Measurements from ENCODE around the gene RNFT2. TPM values are rescaled to one million over a fixed set of nuclear protein-coding genes. Genes with fewer than 3 reads are reported as not detected.

Gene RNFT2
- total RNA-seq, 1 donor from 2014 or later: 6.4 TPM

GRCh38 chr12:116713527-116713926 lies 24.6 kb upstream of the RNFT2 start:
- no peak overlapping the region for H3K4me3 ChIP-seq
- H3K27me3 ChIP-seq: no peaks in the 10 kb centered on the region
- no peaks in the 10 kb centered on the region for H3K9me3 ChIP-seq
- no peak for DNase-seq (ENCODE audit: extremely low spot score in 2 of 2)
- H3K4me1 ChIP-seq: peaks cover 34% of the 10 kb centered on the region
- no peak for TF ChIP-seq POLR2AphosphoS5 (IDR thresholded peaks at IDR 0.05; ENCODE audit: insufficient read depth in 1 of 2, low read depth in 1 of 2)
- TF ChIP-seq POLR2A (IDR thresholded peaks at IDR 0.05): no peak
- no peak for TF ChIP-seq CTCF (IDR thresholded peaks at IDR 0.05)
- no peak overlapping the region for H3K27ac ChIP-seq
- intact Hi-C loops (cut with DNase I): no loop called here
- peaks cover 0 to 11% of the 10 kb centered on the region in 2 donors for H3K36me3 ChIP-seq

GRCh38 chr12:116714175-116714574 lies 23.9 kb upstream of the RNFT2 start:
- no peak for DNase-seq (ENCODE audit: extremely low spot score in 2 of 2)
- H3K4me3 ChIP-seq: no peak overlapping the region
- no peaks in the 10 kb centered on the region for H3K9me3 ChIP-seq
- no peak overlapping the region for H3K27ac ChIP-seq
- intact Hi-C loops (cut with DNase I): no loop called here
- H3K27me3 ChIP-seq: no peaks in the 10 kb centered on the region
- no peak for TF ChIP-seq POLR2A (IDR thresholded peaks at IDR 0.05)
- no peak for TF ChIP-seq CTCF (IDR thresholded peaks at IDR 0.05)
- no peak for TF ChIP-seq POLR2AphosphoS5 (IDR thresholded peaks at IDR 0.05; ENCODE audit: insufficient read depth in 1 of 2, low read depth in 1 of 2)
- peaks cover 0 to 11% of the 10 kb centered on the region in 2 donors for H3K36me3 ChIP-seq
- H3K4me1 ChIP-seq: peaks cover 27% of the 10 kb centered on the region

- Histone ChIP-seq H3K4me3 (no peak overlapping the region), H3K4me1 (peaks cover 17% of the 10 kb centered on the region), H3K27ac (peak overlapping the region; percentile 1), H3K27me3 (no peaks in the 10 kb centered on the region), H3K36me3 (peaks cover 0 to 17% of the 10 kb centered on the region in 2 donors), H3K9me3 (no peaks in the 10 kb centered on the region)
- intact Hi-C loops (cut with DNase I): no loop called here
- TF ChIP-seq POLR2A (IDR thresholded peaks at IDR 0.05): no peak
- TF ChIP-seq POLR2AphosphoS5 (IDR thresholded peaks at IDR 0.05; ENCODE audit: insufficient read depth in 1 of 2, low read depth in 1 of 2): peak in 1 of 2 donors; percentile 55
- TF ChIP-seq CTCF (IDR thresholded peaks at IDR 0.05): no peak
- peak in 1 of 2 donors; percentile 93 for DNase-seq (ENCODE audit: extremely low spot score in 2 of 2)
Measured at GRCh38 chr12:116717466-116718437, 20.4 kb upstream of the RNFT2 start.

GRCh38 chr12:116718655-116719454 lies 19.3 kb upstream of the RNFT2 start:
- DNase-seq (ENCODE audit: extremely low spot score in 2 of 2): no peak
- Histone ChIP-seq H3K9me3 (no peaks in the 10 kb centered on the region), H3K27ac (no peak overlapping the region), H3K4me1 (peaks cover 7% of the 10 kb centered on the region), H3K36me3 (peaks cover 0 to 19% of the 10 kb centered on the region in 2 donors), H3K27me3 (no peaks in the 10 kb centered on the region), H3K4me3 (no peak overlapping the region)
- intact Hi-C loops (cut with DNase I): no loop called here
- no peak for TF ChIP-seq POLR2A (IDR thresholded peaks at IDR 0.05)
- no peak for TF ChIP-seq POLR2AphosphoS5 (IDR thresholded peaks at IDR 0.05; ENCODE audit: insufficient read depth in 1 of 2, low read depth in 1 of 2)
- no peak for TF ChIP-seq CTCF (IDR thresholded peaks at IDR 0.05)
